GM12865 (cell line): ENCODE measurements around the gene GORASP1.

Source experiments
- DNase-seq: peaks from one replicate; pipeline ENCODE4 v3.0.0; 2010; ENCODE audit warnings: low read depth
- H3K4me3 ChIP-seq: 2 replicates; pipeline ENCODE4 v1.5.1; 2011; ENCODE audit warnings: mild to moderate bottlenecking, low read depth, low read length, control low read depth
- TF ChIP-seq, protein P1 (sequence below): IDR thresholded peaks from 2 replicates; pipeline ENCODE4 v1.5.1; 2011; ENCODE audit warnings: low read length, control low read depth, low read depth, inconsistent platforms; ENCODE audit not compliant: insufficient read depth; ENCODE audit errors: missing control alignments

GORASP1 gene

DNA sequence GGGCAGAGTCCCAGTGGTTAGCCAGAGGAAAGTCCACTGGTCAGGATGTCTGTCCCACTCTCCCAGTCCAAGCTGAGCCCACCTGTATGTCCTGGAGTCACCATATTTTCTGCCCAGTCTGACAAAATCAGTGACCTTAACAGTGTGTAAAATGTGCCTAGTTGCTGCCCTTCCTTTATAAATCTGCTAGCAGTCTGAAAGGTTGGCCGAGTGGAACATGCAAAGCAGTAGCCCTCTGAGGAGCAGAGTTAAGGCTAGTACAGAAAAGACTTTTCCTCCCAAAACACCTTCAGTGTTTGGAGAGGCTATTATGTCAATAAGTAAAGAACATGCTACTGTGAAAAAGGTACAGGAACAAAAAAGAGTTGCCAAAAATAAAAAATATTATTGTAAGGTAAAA lies 15.4 kb upstream of the GORASP1 start:
- peak; percentile 36 for DNase-seq
- TF ChIP-seq, protein P1, sequence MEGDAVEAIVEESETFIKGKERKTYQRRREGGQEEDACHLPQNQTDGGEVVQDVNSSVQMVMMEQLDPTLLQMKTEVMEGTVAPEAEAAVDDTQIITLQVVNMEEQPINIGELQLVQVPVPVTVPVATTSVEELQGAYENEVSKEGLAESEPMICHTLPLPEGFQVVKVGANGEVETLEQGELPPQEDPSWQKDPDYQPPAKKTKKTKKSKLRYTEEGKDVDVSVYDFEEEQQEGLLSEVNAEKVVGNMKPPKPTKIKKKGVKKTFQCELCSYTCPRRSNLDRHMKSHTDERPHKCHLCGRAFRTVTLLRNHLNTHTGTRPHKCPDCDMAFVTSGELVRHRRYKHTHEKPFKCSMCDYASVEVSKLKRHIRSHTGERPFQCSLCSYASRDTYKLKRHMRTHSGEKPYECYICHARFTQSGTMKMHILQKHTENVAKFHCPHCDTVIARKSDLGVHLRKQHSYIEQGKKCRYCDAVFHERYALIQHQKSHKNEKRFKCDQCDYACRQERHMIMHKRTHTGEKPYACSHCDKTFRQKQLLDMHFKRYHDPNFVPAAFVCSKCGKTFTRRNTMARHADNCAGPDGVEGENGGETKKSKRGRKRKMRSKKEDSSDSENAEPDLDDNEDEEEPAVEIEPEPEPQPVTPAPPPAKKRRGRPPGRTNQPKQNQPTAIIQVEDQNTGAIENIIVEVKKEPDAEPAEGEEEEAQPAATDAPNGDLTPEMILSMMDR, result no peak
- H3K4me3 ChIP-seq, result no peak overlapping the region

DNA sequence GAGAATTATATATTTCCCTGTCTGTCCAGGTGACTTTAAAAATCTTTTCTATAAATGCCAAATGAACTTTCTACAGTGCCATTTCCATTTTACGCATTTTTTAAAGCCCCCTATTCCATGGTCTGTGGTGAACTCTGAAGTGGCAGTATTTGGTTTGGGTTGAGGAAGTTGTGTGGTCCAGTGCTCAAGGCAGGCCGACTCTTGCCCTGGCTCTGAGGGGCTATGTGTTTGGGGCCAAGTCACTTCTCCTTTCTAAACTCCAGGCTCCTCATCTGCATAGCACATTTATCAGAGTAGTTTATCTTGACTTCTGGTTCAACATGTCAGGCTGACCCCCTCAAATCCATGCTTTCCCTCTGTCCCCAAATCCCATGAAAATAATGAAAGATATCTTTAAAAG lies 14.2 kb upstream of the GORASP1 start:
- H3K4me3 ChIP-seq, result no peak overlapping the region
- no peak for DNase-seq
- TF ChIP-seq, protein P1, result no peak

DNA sequence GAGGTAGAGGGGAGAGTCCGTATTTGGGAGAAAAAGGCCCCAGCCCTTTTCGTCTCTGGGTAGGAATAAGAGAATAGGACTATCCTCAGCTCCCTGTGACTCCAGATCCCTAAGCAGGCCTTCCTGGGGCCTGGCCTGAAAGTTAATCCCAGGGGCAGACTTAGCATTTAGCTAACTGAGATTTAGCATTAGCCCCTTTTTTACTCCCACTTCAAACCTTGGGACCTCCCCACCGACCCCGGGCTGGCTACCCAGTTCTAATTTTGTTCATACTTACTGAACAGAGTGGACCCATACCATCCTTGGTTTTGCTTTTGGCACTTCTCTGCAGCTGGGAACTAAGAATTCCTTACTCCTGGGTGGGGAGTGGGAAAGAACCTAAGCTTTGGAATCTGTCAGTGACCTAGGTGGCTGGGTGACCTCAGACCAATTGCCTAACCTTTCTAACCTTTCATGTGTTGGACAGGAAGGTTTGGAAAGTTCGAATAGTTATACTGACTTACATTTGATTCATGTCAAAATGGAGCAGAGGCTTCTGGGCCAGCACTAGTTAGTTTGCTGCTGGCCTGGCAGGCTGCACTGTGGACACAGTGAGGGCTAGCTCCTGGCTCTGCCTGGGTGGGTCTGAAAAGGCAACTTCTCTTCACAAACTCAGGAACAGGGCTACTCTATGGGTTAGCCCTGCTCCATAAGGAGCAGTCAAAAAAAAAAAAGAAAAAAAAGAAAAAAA lies 11.7 kb upstream of the GORASP1 start:
- no peak overlapping the region for H3K4me3 ChIP-seq
- no peak for DNase-seq
- TF ChIP-seq, protein P1, result no peak

DNA sequence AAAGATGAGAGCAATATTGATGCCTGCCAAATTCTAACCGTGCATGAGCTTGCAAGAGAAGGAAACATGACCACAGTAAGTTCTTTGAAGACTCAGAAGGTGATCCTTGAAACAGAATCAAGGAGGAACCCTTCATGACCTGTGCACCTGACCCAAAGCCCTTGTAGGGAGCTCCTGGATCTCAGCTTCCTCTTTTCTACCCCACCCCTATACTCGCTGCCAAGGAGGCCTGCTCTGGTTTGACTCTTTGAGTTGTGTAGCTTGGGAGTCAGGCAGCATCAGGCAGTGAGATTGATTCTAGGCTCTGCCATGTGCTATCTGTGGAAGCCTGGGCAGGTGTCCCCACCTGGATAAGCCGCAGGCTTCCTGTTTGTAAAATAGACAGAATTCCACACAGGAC lies 10.7 kb upstream of the GORASP1 start:
- TF ChIP-seq, protein P1, result no peak
- DNase-seq, result no peak
- H3K4me3 ChIP-seq, result no peak overlapping the region

DNA sequence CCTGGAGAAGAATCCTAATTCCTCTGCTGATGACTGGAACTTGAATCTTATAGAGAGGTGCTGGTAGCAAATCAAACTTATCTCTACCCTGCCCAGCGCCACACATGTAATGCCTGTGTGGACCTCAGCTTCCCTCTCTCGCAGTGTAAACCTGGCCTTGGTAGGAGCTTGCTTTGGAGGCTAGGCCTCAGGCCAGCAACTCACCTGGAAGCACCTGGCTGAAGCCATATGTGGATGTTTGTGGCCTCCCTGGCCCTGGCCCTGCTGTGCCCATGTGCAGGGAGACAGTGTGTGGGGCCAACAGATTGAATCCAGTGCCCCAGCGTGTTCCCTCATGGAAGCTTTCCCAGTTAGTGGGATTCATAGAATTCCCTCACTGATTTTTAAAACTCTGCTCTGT lies 8.4 kb upstream of the GORASP1 start:
- TF ChIP-seq, protein P1, result no peak
- DNase-seq, result no peak
- no peak overlapping the region for H3K4me3 ChIP-seq

DNA sequence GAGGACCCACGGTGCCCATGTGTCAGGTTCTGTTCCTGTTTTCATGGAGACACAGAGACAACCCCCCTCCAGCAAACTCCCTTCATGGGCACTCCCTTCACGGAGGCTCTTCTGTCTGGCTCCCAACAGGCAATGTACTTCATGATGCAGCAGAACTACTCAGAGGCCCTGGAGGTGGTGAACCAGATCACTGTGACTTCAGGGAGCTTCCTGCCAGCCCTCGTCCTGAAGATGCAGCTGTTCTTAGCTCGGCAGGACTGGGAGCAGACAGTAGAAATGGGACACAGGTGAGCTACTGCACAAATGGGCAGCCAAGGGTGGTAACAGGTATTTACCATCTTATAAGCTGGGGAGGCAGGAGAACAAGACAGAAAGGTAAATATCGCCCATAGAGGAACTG lies 7.0 kb upstream of the GORASP1 start:
- TF ChIP-seq, protein P1, result no peak
- no peak overlapping the region for H3K4me3 ChIP-seq
- no peak for DNase-seq

DNA sequence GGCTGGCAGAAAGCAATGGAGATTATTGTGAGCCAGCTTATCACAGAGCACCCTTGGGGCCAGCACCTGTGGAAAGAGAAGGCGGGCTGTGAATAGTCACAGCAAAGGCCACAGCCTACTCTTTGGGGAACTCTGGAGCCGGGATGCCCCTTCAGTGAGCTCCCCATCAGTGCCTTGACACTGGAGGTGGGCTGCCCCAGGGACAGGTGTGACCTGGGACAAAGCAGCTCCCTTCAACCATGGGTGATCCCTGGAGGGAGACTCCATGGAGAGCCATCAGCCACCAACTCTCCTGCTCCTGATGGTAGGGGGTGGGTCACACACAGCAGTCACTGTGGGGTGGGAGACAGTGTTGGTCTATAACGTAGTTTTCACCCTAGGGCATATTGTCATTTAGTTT lies 5.9 kb upstream of the GORASP1 start:
- TF ChIP-seq, protein P1, result no peak
- no peak overlapping the region for H3K4me3 ChIP-seq
- no peak for DNase-seq
